SK-N-SH (cell line): Measurements from ENCODE around the gene ANKRD39. TPM values are rescaled to one million over a fixed set of nuclear protein-coding genes. Genes with fewer than 3 reads are reported as not detected.

ENCODE experiments used
- CTCF ChIA-PET: fragments of 300-600, 350-600 bp; formaldehyde crosslinking; extraction: SDS; loops from one replicate; lab custom pipeline; 2021; lab: Yijun Ruan, JAX
- POLR2A ChIA-PET: fragments of 350-600 bp; sonication (Branson Sonifier 250); formaldehyde crosslinking; extraction: SDS; loops from one replicate; lab custom pipeline; 2020; ENCODE audit warnings: antibody characterized with exemption, inconsistent platforms; lab: Yijun Ruan, JAX
- DNase-seq: peaks from one replicate; pipeline ENCODE4 v3.0.0; 2012
- H2AFZ ChIP-seq: fragments of 200-600 bp; sonication (generic); 2 replicates; pipeline ENCODE4 v1.8.1; 2016; ENCODE audit warnings: antibody characterized with exemption, mild to moderate bottlenecking, low read depth
- H3F3A ChIP-seq: fragments of 200-600 bp; sonication (generic); replicated peaks from 2 replicates; pipeline ENCODE3; 2016; ENCODE audit warnings: antibody characterized with exemption, mild to moderate bottlenecking; ENCODE audit not compliant: insufficient read depth
- H3K27ac ChIP-seq, 2 experiments: fragments of 200-500 bp in 1 of 2; fragments of 200-600 bp in 1 of 2; sonication (Bioruptor generic) in 1 of 2; sonication (generic), shearing (Covaris generic) in 1 of 2; 2 replicates each; pipeline versions ENCODE4 v1.5.1 to v1.6.1; 2014 to 2016; ENCODE audit warnings: low read depth in 2 of 2, inconsistent platforms in 1 of 2, low read length in 1 of 2, mild to moderate bottlenecking in 1 of 2, mixed read lengths in 1 of 2
- H3K27me3 ChIP-seq: fragments of 200-600 bp; sonication (generic), shearing (Covaris generic); 2 replicates; pipeline ENCODE4 v1.6.1; 2016; ENCODE audit warnings: mixed run types; ENCODE audit not compliant: insufficient read depth
- H3K36me3 ChIP-seq, 2 experiments: fragments of 200-500 bp in 1 of 2; fragments of 200-600 bp in 1 of 2; sonication (Bioruptor generic) in 1 of 2; sonication (generic) in 1 of 2; replicated peaks in 1 of 2; 2 replicates each; pipeline versions ENCODE3 to v1.5.1; 2014 to 2016; ENCODE audit warnings: low read length in 1 of 2, mild to moderate bottlenecking in 1 of 2; ENCODE audit not compliant: insufficient read depth in 2 of 2, control insufficient read depth in 1 of 2
- H3K4me1 ChIP-seq, 2 experiments: fragments of 200-500 bp in 1 of 2; fragments of 200-600 bp in 1 of 2; sonication (Bioruptor generic) in 1 of 2; sonication (generic), shearing (Covaris generic) in 1 of 2; 2 replicates each; pipeline versions ENCODE4 v1.5.1 to v1.6.1; 2014 to 2016; ENCODE audit warnings: low read depth in 1 of 2, low read length in 1 of 2, mixed run types in 1 of 2; ENCODE audit not compliant: insufficient read depth in 2 of 2, control insufficient read depth in 1 of 2
- H3K4me2 ChIP-seq: fragments of 200-600 bp; sonication (generic), shearing (Covaris generic); 2 replicates; pipeline ENCODE4 v1.6.1; 2017; ENCODE audit warnings: mixed run types
- H3K4me3 ChIP-seq, 2 experiments: fragments of 200-500 bp in 1 of 2; fragments of 200-600 bp in 1 of 2; sonication (Bioruptor generic) in 1 of 2; sonication (generic), shearing (Covaris generic) in 1 of 2; 2 replicates each; pipeline versions ENCODE4 v1.5.1 to v1.8.1; 2014 to 2016; ENCODE audit warnings: low read depth in 2 of 2, inconsistent platforms in 1 of 2, low read length in 1 of 2, mild to moderate bottlenecking in 1 of 2, mixed read lengths in 1 of 2, moderate library complexity in 1 of 2
- H3K79me2 ChIP-seq: fragments of 200-600 bp; sonication (generic); 2 replicates; pipeline ENCODE4 v1.8.1; 2017; ENCODE audit warnings: mild to moderate bottlenecking; ENCODE audit not compliant: insufficient read depth
- H3K9ac ChIP-seq: fragments of 200-600 bp; sonication (generic); 2 replicates; pipeline ENCODE4 v1.6.1; 2017; ENCODE audit warnings: mixed run types
- H3K9me2 ChIP-seq: fragments of 200-600 bp; sonication (generic); 2 replicates; pipeline ENCODE4 v1.6.1; 2017; ENCODE audit warnings: mixed run types
- H3K9me3 ChIP-seq: fragments of 200-600 bp; sonication (generic); 2 replicates; pipeline ENCODE4 v1.6.1; 2017; ENCODE audit warnings: mixed run types, mild to moderate bottlenecking, moderate library complexity
- H4K20me1 ChIP-seq: fragments of 200-600 bp; sonication (generic); 2 replicates; pipeline ENCODE4 v1.6.1; 2017; ENCODE audit warnings: mild to moderate bottlenecking, mixed run types; ENCODE audit not compliant: insufficient read depth
- FOXJ3 ChIP-seq: sonication (generic); formaldehyde crosslinking; IDR thresholded peaks from 2 replicates; pipeline ENCODE4 v1.5.1; 2020; ENCODE audit warnings: mild to moderate bottlenecking, missing genetic modification reagents
- IRF3 ChIP-seq: fragments of 150-350 bp; IDR thresholded peaks from 2 replicates; pipeline ENCODE4 v1.6.1; 2016; ENCODE audit warnings: mild to moderate bottlenecking, low read depth, low read length
- MXI1 ChIP-seq: IDR thresholded peaks from 2 replicates; pipeline ENCODE4 v1.6.1; 2012; ENCODE audit warnings: mild to moderate bottlenecking, low read depth, low read length, improper control_type of control experiment
- RAD21 ChIP-seq: IDR thresholded peaks from 2 replicates; pipeline ENCODE4 v1.6.1; 2012; ENCODE audit warnings: mild to moderate bottlenecking, low read length
- USF2 ChIP-seq: fragments of 150-350 bp; IDR thresholded peaks from 2 replicates; pipeline ENCODE4 v1.6.1; 2017; ENCODE audit warnings: antibody characterized with exemption, low read length, low read depth, borderline replicate concordance
- WGBS: methylation state at CpG from one replicate; pipeline ENCODE4 v1.1.6; 2017; ENCODE audit warnings: low lambda C conversion rate; 5-methylcytosine and 5-hydroxymethylcytosine counted together
- polyA plus RNA-seq, 3 experiments: library from polyadenylated mRNA; depleted of rRNA; stranded (reverse); fragments of >200 nt; gene quantifications; 2 replicates each; pipeline ENCODE4 v1.2.3, GENCODE V29; 2012

The ANKRD39 gene
- polyA plus RNA-seq, 1 of the 3 experiments (the other 2 are of a cell fraction) = 11.8 TPM

GRCh38 chr2:96857667-96858372, at the start of gene ANKRD39 (continued):
- TF ChIP-seq IRF3 (peak; percentile 92), RAD21 (peak; percentile 84)

GRCh38 chr2:96906729-96907114, 48.9 kb upstream of the ANKRD39 start:
- H3K9me3 ChIP-seq = no peaks in the 10 kb centered on the region
- H3K27ac ChIP-seq = peak overlapping the region in 1 of 2 experiments; percentile 56; a peak in 1 of 4 replicates
- 0 out of 2 replicates have a peak overlapping the region, but pooled peaks have one; percentile 6 for H2AFZ ChIP-seq
- ChIA-PET CTCF (interaction anchor here (1.4 kb wide), 1 partner anchor 11 kb away, joined by 4 read pairs; no protein-coding TSS in a partner anchor), POLR2A (interaction anchor here (0.7 to 2.2 kb wide), 2 partner anchors 49 to 571 kb away, joined by 5 to 9 read pairs; partner anchors contain the start of genes ANKRD39 and NCAPH)
- WGBS = 77% methylated on average over 13 of the region's 13 CpGs
- no peaks in the 10 kb centered on the region for H4K20me1 ChIP-seq
- TF ChIP-seq MXI1 (no peak), IRF3 (no peak)
- H3K4me3 ChIP-seq = no peak overlapping the region
- DNase-seq = peak; percentile 71
- no peak overlapping the region for H3K4me2 ChIP-seq
- no peaks in the 10 kb centered on the region for H3K27me3 ChIP-seq
- H3K79me2 ChIP-seq = no peaks in the 10 kb centered on the region
- no peaks in the 10 kb centered on the region for H3K9me2 ChIP-seq
- no peak overlapping the region for H3K9ac ChIP-seq
- no peaks in the 10 kb centered on the region for H3F3A ChIP-seq
- peaks cover 0 to 23% of the 10 kb centered on the region in 2 experiments; a peak in 1 of 4 replicates for H3K4me1 ChIP-seq
- no peaks in the 10 kb centered on the region for H3K36me3 ChIP-seq

- peaks cover 0 to 26% of the 10 kb centered on the region in 2 experiments; a peak in 1 of 4 replicates for H3K4me1 ChIP-seq
- no peak overlapping the region for H3K27ac ChIP-seq
- no peaks in the 10 kb centered on the region for H4K20me1 ChIP-seq
- H3K27me3 ChIP-seq = no peaks in the 10 kb centered on the region
- no peaks in the 10 kb centered on the region for H3K79me2 ChIP-seq
- H3K9me2 ChIP-seq = no peaks in the 10 kb centered on the region
- WGBS = 83% methylated on average over 6 of the region's 7 CpGs
- no peak for DNase-seq
- TF ChIP-seq FOXJ3 (CRISPR knock-in tag) (no peak), USF2 (no peak)
- no peaks in the 10 kb centered on the region for H3K9me3 ChIP-seq
- no peaks in the 10 kb centered on the region for H3K36me3 ChIP-seq
- H3K9ac ChIP-seq = no peak overlapping the region
- POLR2A ChIA-PET = no interaction called here
- no peak overlapping the region for H3K4me2 ChIP-seq
- H3K4me3 ChIP-seq = no peak overlapping the region
- H3F3A ChIP-seq = no peaks in the 10 kb centered on the region
- H2AFZ ChIP-seq = no peak overlapping the region
- CTCF ChIA-PET = interaction anchor here (0.9 to 2.7 kb wide), 2 partner anchors 43 to 46 kb away, joined by 6 to 12 read pairs; partner anchors contain the start of gene ANKRD39
Observed at GRCh38 chr2:96903815-96904214, 46.0 kb upstream of the ANKRD39 start.
